Right lobe of liver (tissue), 4 donors: ENCODE results near the gene STARD8.

ENCODE experiments used
- CTCF ChIP-seq, 4 donors: fragments of 200-600 bp in 3 of 4; fragments of 450-650 bp in 1 of 4; IDR thresholded peaks; one replicate each; pipeline versions ENCODE4 v1.5.1 to v1.8.0; 2016 to 2022; ENCODE audit warnings: antibody characterized with exemption in 4 of 4, mild to moderate bottlenecking in 2 of 4
- POLR2A ChIP-seq: fragments of 450-650 bp; IDR thresholded peaks from one replicate; pipeline ENCODE4 v1.6.1; 2017; ENCODE audit warnings: antibody characterized with exemption, mild to moderate bottlenecking
- donor health status: DM: no; HTN: no; CAD: no.
- donor health status: DM: no; HTN: no; CAD: no.
- donor health status: DM: no; HTN: yes; CAD: no.

GRCh38 chrX:68717663-68718442 is 70.4 kb downstream of the STARD8 start:
- no peak for TF ChIP-seq CTCF (IDR thresholded peaks at IDR 0.05)
- no peak for TF ChIP-seq POLR2A
